GM20431 (cell line): ENCODE measurements around the gene ISM1.

Experiments
- in situ Hi-C: fragments of 300-500 bp; cut with MseI, MboI; formaldehyde crosslinking; loops from one replicate; pipeline ENCODE4 v1.15.0; 2020; ENCODE audit warnings: low sequenced_read_pairs; ENCODE audit not compliant: unreplicated experiment

The ISM1 gene

GRCh38 chr20:13337090-13337784 lies 116.2 kb downstream of the ISM1 start:
- in situ Hi-C loops = no loop called here

- in situ Hi-C loops = no loop called here
Observed at GRCh38 chr20:13338097-13338661, 117.1 kb downstream of the ISM1 start.

- in situ Hi-C loops = no loop called here
Observed at GRCh38 chr20:13338999-13339411, 117.9 kb downstream of the ISM1 start.

GRCh38 chr20:13340088-13340487 lies 119.0 kb downstream of the ISM1 start:
- in situ Hi-C loops = no loop called here

GRCh38 chr20:13341737-13342393 lies 120.8 kb downstream of the ISM1 start:
- in situ Hi-C loops = no loop called here

- in situ Hi-C loops = no loop called here
Observed at GRCh38 chr20:13342469-13343242, 121.6 kb downstream of the ISM1 start.

GRCh38 chr20:13344671-13345070 lies 123.6 kb downstream of the ISM1 start:
- in situ Hi-C loops = no loop called here

GRCh38 chr20:13348311-13349234 lies 127.5 kb downstream of the ISM1 start:
- in situ Hi-C loops = no loop called here

- in situ Hi-C loops = no loop called here
Observed at GRCh38 chr20:13349235-13349604, 128.1 kb downstream of the ISM1 start.
